ENCODE data around the gene TBXAS1.

DNA sequence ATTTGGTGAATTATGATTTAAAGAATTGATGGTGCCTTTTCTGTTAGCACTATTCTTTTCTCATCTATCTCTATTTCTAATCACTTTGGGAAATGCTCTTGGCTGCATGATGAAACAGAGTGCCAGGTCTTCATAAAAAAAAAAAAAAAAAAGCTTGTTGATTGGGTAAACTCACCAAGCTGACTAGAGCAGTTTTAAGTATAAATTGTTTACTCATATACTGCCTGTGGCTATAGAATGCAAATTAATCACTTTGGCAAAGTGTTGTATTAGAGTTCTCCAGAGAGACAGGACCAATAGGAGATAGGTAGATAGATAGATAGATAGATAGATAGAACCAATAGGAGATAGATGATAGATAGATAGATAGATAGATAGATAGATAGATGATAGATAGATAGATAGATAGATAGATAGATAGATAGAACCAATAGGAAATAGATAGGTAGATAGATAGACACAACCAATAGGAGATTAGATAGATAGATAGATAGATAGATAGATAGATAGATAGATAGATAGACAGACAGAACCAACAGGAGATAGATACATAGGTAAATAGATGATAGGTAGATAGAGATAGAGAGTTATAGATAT is 20.1 kb upstream of the TBXAS1 start:
- no peak for TF ChIP-seq TAF1 (conservative IDR thresholded peaks at IDR 0.05)
- no peak for TF ChIP-seq CTCF (IDR thresholded peaks at IDR 0.05; ENCODE audit: low read depth, low read length, missing input control)
- TF ChIP-seq SP1 (IDR thresholded peaks at IDR 0.05): no peak
- TF ChIP-seq MAX (IDR thresholded peaks at IDR 0.05): no peak

Data from liver (tissue), 3 donors.